ENCODE data around the gene ITPR2. TPM values are rescaled to one million over a fixed set of nuclear protein-coding genes. Genes with fewer than 3 reads are reported as not detected.
"Not testable (repeated sequence)": the region's sequence is repeated elsewhere in the genome, so short reads cannot be mapped to it uniquely, and the experiment has no call there.

The ITPR2 gene
- total and polyA plus RNA-seq, 2 of the 13 experiments (the other 11 are each of a cell fraction or from before 2014, with no cell fraction given): 31.9 to 81.9 TPM

- FAIRE-seq; H3K36me3 ChIP-seq (replicated peaks in 1 of 2; ENCODE audit: control insufficient read depth in 1 of 2, insufficient read depth in 2 of 2, low read length in 2 of 2); H3K27me3 ChIP-seq (ENCODE audit: control insufficient read depth in 1 of 2, insufficient read depth in 2 of 2, low read length in 2 of 2); H3K9ac ChIP-seq (ENCODE audit: insufficient read depth, low read depth, low read length); H2AFZ ChIP-seq (ENCODE audit: low read length); H4K20me1 ChIP-seq (ENCODE audit: insufficient read depth, low read length); POLR2A ChIA-PET; intact Hi-C loops (cut with micrococcal nuclease; ENCODE audit: unreplicated experiment); H3K4me1 ChIP-seq (ENCODE audit: insufficient read depth, low read length); DNase-seq (ENCODE audit: low spot score); H3K9me3 ChIP-seq (ENCODE audit: low read length); ATAC-seq; H3K4me3 ChIP-seq (replicated peaks in 1 of 3; ENCODE audit: insufficient read depth in 1 of 3, low read depth in 2 of 3, low read length in 3 of 3); H3K4me2 ChIP-seq (ENCODE audit: low read depth, low read length); H3K27ac ChIP-seq (ENCODE audit: extremely low read length, insufficient read depth, low read length); CTCF ChIA-PET (ENCODE audit: low intra/inter-chr PET ratio, low total read pairs); H3K79me2 ChIP-seq (ENCODE audit: insufficient read depth, low read length); BruUV-seq (replicated peaks): not testable (repeated sequence)
- 44% methylated on average over 6 of the region's 6 CpGs for WGBS (ENCODE audit: low lambda C conversion rate)
- in situ Hi-C loops (cut with HindIII; ENCODE audit: extremely low pct_ligation_motif_present, low pct_unique_long_range_greater_than_20kb): loop anchor here (10.0 kb wide), 1 partner anchor 186 kb away; the partner anchor contains the start of gene BHLHE41
Measured at GRCh38 chr12:26310489-26310888, 522.5 kb downstream of the ITPR2 start.

GRCh38 chr12:26309634-26310033, 523.4 kb downstream of the ITPR2 start:
- no peaks in the 10 kb centered on the region for H3K79me2 ChIP-seq (ENCODE audit: insufficient read depth, low read length)

More at GRCh38 chr12:26309634-26310033, 523.4 kb downstream of the ITPR2 start:
- Histone ChIP-seq H3K4me3 (replicated peaks in 1 of 3; ENCODE audit: insufficient read depth in 1 of 3, low read depth in 2 of 3, low read length in 3 of 3) (no peak overlapping the region), H3K27ac (ENCODE audit: extremely low read length, insufficient read depth, low read length) (no peak overlapping the region), H3K4me2 (ENCODE audit: low read depth, low read length) (no peak overlapping the region), H3K27me3 (ENCODE audit: control insufficient read depth in 1 of 2, insufficient read depth in 2 of 2, low read length in 2 of 2) (no peaks in the 10 kb centered on the region), H2AFZ (ENCODE audit: low read length) (no peak overlapping the region), H4K20me1 (ENCODE audit: insufficient read depth, low read length) (no peaks in the 10 kb centered on the region), H3K9me3 (ENCODE audit: low read length) (no peaks in the 10 kb centered on the region), H3K4me1 (ENCODE audit: insufficient read depth, low read length) (no peaks in the 10 kb centered on the region), H3K36me3 (replicated peaks in 1 of 2; ENCODE audit: control insufficient read depth in 1 of 2, insufficient read depth in 2 of 2, low read length in 2 of 2) (no peaks in the 10 kb centered on the region), H3K9ac (ENCODE audit: insufficient read depth, low read depth, low read length) (no peak overlapping the region)
- TF ChIP-seq GRHL1 (CRISPR knock-in tag; conservative IDR thresholded peaks at IDR 0.05): no peak
- peak; percentile 47 for TF ChIP-seq STAG1 (CRISPR knock-in tag; IDR thresholded peaks at IDR 0.05)
- intact Hi-C loops (cut with micrococcal nuclease; ENCODE audit: unreplicated experiment): no loop called here
- ChIA-PET CTCF (ENCODE audit: low intra/inter-chr PET ratio, low total read pairs) (no interaction called here), POLR2A (no interaction called here)
- BruUV-seq (replicated peaks): no TSS peak
- in situ Hi-C loops (cut with HindIII; ENCODE audit: extremely low pct_ligation_motif_present, low pct_unique_long_range_greater_than_20kb): loop anchor here (10.0 kb wide), 1 partner anchor 185 kb away; the partner anchor contains the start of gene BHLHE41
- DNase-seq (ENCODE audit: low spot score) (no peak), FAIRE-seq (no peak), ATAC-seq (no peak)
- WGBS (ENCODE audit: low lambda C conversion rate): 2% methylated on average over 4 of the region's 4 CpGs
